ENCODE results near the gene MINDY2. TPM values are rescaled to one million over a fixed set of nuclear protein-coding genes. Genes with fewer than 3 reads are reported as not detected.
"Not testable (repeated sequence)": the region's sequence is repeated elsewhere in the genome, so short reads cannot be mapped to it uniquely, and the experiment has no call there.

The MINDY2 gene
- total and polyA plus RNA-seq, 5 donors, result 10.7 to 40.6 (median 29.5) TPM

- intact Hi-C loops (cut with DNase I), result loop anchor here in 2 of 4 donors (10.0 kb wide), 2 partner anchors 481 to 531 kb away; no protein-coding TSS in a partner anchor
- no peak for ATAC-seq
- H3K27me3 ChIP-seq (ENCODE audit: control insufficient read depth, insufficient read depth), result no peaks in the 10 kb centered on the region
- H3K27ac ChIP-seq (ENCODE audit: low read length), result no peak overlapping the region
- WGBS, result 89% methylated on average over 3 of the region's 3 CpGs
- DNase-seq, result no peak
- H3K9me3 ChIP-seq (ENCODE audit: control insufficient read depth, low read length), result no peaks in the 10 kb centered on the region
- H3K4me3 ChIP-seq (ENCODE audit: low read length), result no peak overlapping the region
- no peaks in the 10 kb centered on the region for H3K4me1 ChIP-seq (ENCODE audit: control insufficient read depth, insufficient read depth, low read length)
Observed at GRCh38 chr15:58755350-58755749, 15.8 kb upstream of the MINDY2 start.

- Histone ChIP-seq H3K4me1 (ENCODE audit: control insufficient read depth, insufficient read depth, low read length) (no peaks in the 10 kb centered on the region), H3K27ac (ENCODE audit: low read length) (no peak overlapping the region), H3K27me3 (ENCODE audit: control insufficient read depth, insufficient read depth) (no peaks in the 10 kb centered on the region), H3K9me3 (ENCODE audit: control insufficient read depth, low read length) (no peaks in the 10 kb centered on the region), H3K4me3 (ENCODE audit: low read length) (no peak overlapping the region)
- DNase-seq (no peak), ATAC-seq (no peak)
- WGBS, result 60% methylated on average over 6 of the region's 6 CpGs
- intact Hi-C loops (cut with DNase I), result loop anchor here in 2 of 4 donors (10.0 kb wide), 2 partner anchors 481 to 531 kb away; no protein-coding TSS in a partner anchor
Observed at GRCh38 chr15:58755956-58756355, 15.1 kb upstream of the MINDY2 start.

- ATAC-seq, result peak in 1 of 2 donors; percentile 55
- intact Hi-C loops (cut with DNase I), result loop anchor here in 2 of 4 donors (10.0 kb wide), 2 partner anchors 483 to 533 kb away; no protein-coding TSS in a partner anchor
Observed at GRCh38 chr15:58758141-58758540, 13.0 kb upstream of the MINDY2 start.

GRCh38 chr15:58760385-58761009, 10.6 kb upstream of the MINDY2 start:
- DNase-seq (no peak), ATAC-seq (no peak)
- no peak overlapping the region for H3K27ac ChIP-seq (ENCODE audit: low read length)
- 75% methylated on average over 7 of the region's 7 CpGs for WGBS
- intact Hi-C loops (cut with DNase I), result no loop called here
- H3K27me3 ChIP-seq (ENCODE audit: control insufficient read depth, insufficient read depth), result no peaks in the 10 kb centered on the region
- H3K4me1 ChIP-seq (ENCODE audit: control insufficient read depth, insufficient read depth, low read length), result no peaks in the 10 kb centered on the region
- H3K4me3 ChIP-seq (ENCODE audit: low read length), result no peak overlapping the region
- H3K9me3 ChIP-seq (ENCODE audit: control insufficient read depth, low read length), result no peaks in the 10 kb centered on the region

More at GRCh38 chr15:58758141-58758540, 13.0 kb upstream of the MINDY2 start:
- WGBS, result 40% methylated on average over 3 of the region's 3 CpGs
- H3K4me1 ChIP-seq (ENCODE audit: control insufficient read depth, insufficient read depth, low read length), result no peaks in the 10 kb centered on the region
- no peaks in the 10 kb centered on the region for H3K9me3 ChIP-seq (ENCODE audit: control insufficient read depth, low read length)
- H3K27ac ChIP-seq (ENCODE audit: low read length), result no peak overlapping the region
- DNase-seq, result no peak
- H3K4me3 ChIP-seq (ENCODE audit: low read length), result no peak overlapping the region
- no peaks in the 10 kb centered on the region for H3K27me3 ChIP-seq (ENCODE audit: control insufficient read depth, insufficient read depth)

- Histone ChIP-seq H3K27ac (ENCODE audit: low read length) (no peak overlapping the region), H3K27me3 (ENCODE audit: control insufficient read depth, insufficient read depth) (no peaks in the 10 kb centered on the region), H3K4me3 (ENCODE audit: low read length) (no peak overlapping the region), H3K4me1 (ENCODE audit: control insufficient read depth, insufficient read depth, low read length) (no peaks in the 10 kb centered on the region), H3K9me3 (ENCODE audit: control insufficient read depth, low read length) (no peaks in the 10 kb centered on the region)
- 95% methylated on average over 1 of the region's 1 CpG for WGBS
- DNase-seq, result no peak
- intact Hi-C loops (cut with DNase I), result no loop called here
- ATAC-seq, result no peak
Observed at GRCh38 chr15:58761010-58761388, 10.1 kb upstream of the MINDY2 start.

GRCh38 chr15:58762285-58762684, 8.8 kb upstream of the MINDY2 start:
- no peak for ATAC-seq
- no peak for DNase-seq
- Histone ChIP-seq H3K9me3 (ENCODE audit: control insufficient read depth, low read length) (no peaks in the 10 kb centered on the region), H3K4me1 (ENCODE audit: control insufficient read depth, insufficient read depth, low read length) (no peaks in the 10 kb centered on the region), H3K27ac (ENCODE audit: low read length) (no peak overlapping the region), H3K4me3 (ENCODE audit: low read length) (no peak overlapping the region), H3K27me3 (ENCODE audit: control insufficient read depth, insufficient read depth) (no peaks in the 10 kb centered on the region)
- intact Hi-C loops (cut with DNase I), result no loop called here

- intact Hi-C loops (cut with DNase I), result no loop called here
- no peak for ATAC-seq
- no peaks in the 10 kb centered on the region for H3K9me3 ChIP-seq (ENCODE audit: control insufficient read depth, low read length)
- DNase-seq, result no peak
- no peaks in the 10 kb centered on the region for H3K27me3 ChIP-seq (ENCODE audit: control insufficient read depth, insufficient read depth)
- WGBS, result 96% methylated on average over 1 of the region's 1 CpG
- no peak overlapping the region for H3K4me3 ChIP-seq (ENCODE audit: low read length)
- H3K27ac ChIP-seq (ENCODE audit: low read length), result no peak overlapping the region
- H3K4me1 ChIP-seq (ENCODE audit: control insufficient read depth, insufficient read depth, low read length), result no peaks in the 10 kb centered on the region
Observed at GRCh38 chr15:58762731-58763130, 8.4 kb upstream of the MINDY2 start.

GRCh38 chr15:58764468-58764867, 6.6 kb upstream of the MINDY2 start:
- H3K9me3 ChIP-seq (ENCODE audit: control insufficient read depth, low read length), result no peaks in the 10 kb centered on the region
- ATAC-seq (no peak), DNase-seq (no peak)
- 96% methylated on average over 5 of the region's 5 CpGs for WGBS
- H3K4me1 ChIP-seq (ENCODE audit: control insufficient read depth, insufficient read depth, low read length), result no peaks in the 10 kb centered on the region
- intact Hi-C loops (cut with DNase I), result no loop called here
- H3K27me3 ChIP-seq (ENCODE audit: control insufficient read depth, insufficient read depth), result no peaks in the 10 kb centered on the region
- H3K27ac ChIP-seq (ENCODE audit: low read length), result no peak overlapping the region
- no peak overlapping the region for H3K4me3 ChIP-seq (ENCODE audit: low read length)

- Histone ChIP-seq H3K9me3 (ENCODE audit: control insufficient read depth, low read length) (no peaks in the 10 kb centered on the region), H3K4me1 (ENCODE audit: control insufficient read depth, insufficient read depth, low read length) (no peaks in the 10 kb centered on the region), H3K4me3 (ENCODE audit: low read length) (no peak overlapping the region), H3K27me3 (ENCODE audit: control insufficient read depth, insufficient read depth) (no peaks in the 10 kb centered on the region), H3K27ac (ENCODE audit: low read length) (no peak overlapping the region)
- ATAC-seq (no peak), DNase-seq (no peak)
- WGBS, result 94% methylated on average over 5 of the region's 5 CpGs
- intact Hi-C loops (cut with DNase I), result no loop called here
Observed at GRCh38 chr15:58766290-58766689, 4.8 kb upstream of the MINDY2 start.

GRCh38 chr15:58768601-58769004, 2.5 kb upstream of the MINDY2 start:
- H3K27me3 ChIP-seq (ENCODE audit: control insufficient read depth, insufficient read depth); DNase-seq; H3K4me1 ChIP-seq (ENCODE audit: control insufficient read depth, insufficient read depth, low read length); ATAC-seq; intact Hi-C loops (cut with DNase I); H3K27ac ChIP-seq (ENCODE audit: low read length); H3K4me3 ChIP-seq (ENCODE audit: low read length); H3K9me3 ChIP-seq (ENCODE audit: control insufficient read depth, low read length): not testable (repeated sequence)
- 91% methylated on average over 7 of the region's 7 CpGs for WGBS

GRCh38 chr15:58770519-58770856, 614 bp upstream of the MINDY2 start:
- Histone ChIP-seq H3K9me3 (ENCODE audit: control insufficient read depth, low read length) (no peaks in the 10 kb centered on the region), H3K27ac (ENCODE audit: low read length) (peak overlapping the region; percentile 70), H3K4me3 (ENCODE audit: low read length) (peak overlapping the region; percentile 40), H3K4me1 (ENCODE audit: control insufficient read depth, insufficient read depth, low read length) (no peaks in the 10 kb centered on the region), H3K27me3 (ENCODE audit: control insufficient read depth, insufficient read depth) (no peaks in the 10 kb centered on the region)
- WGBS, result 1% methylated on average over 9 of the region's 9 CpGs
- intact Hi-C loops (cut with DNase I), result no loop called here
- peak; percentile 44 to 61 for ATAC-seq
- DNase-seq, result no peak
